ENCODE data around the gene OR56A3.

GRCh38 chr11:5941951-5942350 is at the start of gene OR56A3:
- TF ChIP-seq BRCA1 (IDR thresholded peaks at IDR 0.05; ENCODE audit: low read depth, low read length) (no peak), POLR2AphosphoS5 (IDR thresholded peaks at IDR 0.05; ENCODE audit: low read length) (no peak), SIN3A (IDR thresholded peaks at IDR 0.05; ENCODE audit: low read depth, low read length) (no peak), EP300 (IDR thresholded peaks at IDR 0.05; ENCODE audit: borderline replicate concordance in 1 of 2, control insufficient read depth in 1 of 2, low read depth in 2 of 2, low read length in 2 of 2) (no peak), CTCF (IDR thresholded peaks at IDR 0.05 in 2 of 3, conservative IDR thresholded peaks at IDR 0.05 in 1 of 3; ENCODE audit: control insufficient read depth in 2 of 3, extremely low read depth in 1 of 3, insufficient read depth in 1 of 3, low read depth in 3 of 3, low read length in 3 of 3) (no peak), RFX5 (IDR thresholded peaks at IDR 0.05; ENCODE audit: low read depth, low read length) (no peak)

Measured in GM12878 (cell line).